Panc1 (cell line): ENCODE data around the gene GRIK4.

Experiments used
- CTCF ChIP-seq: fragments of 450-650 bp; IDR thresholded peaks from 2 replicates; pipeline ENCODE4 v1.5.1; 2017; ENCODE audit warnings: mild to moderate bottlenecking
- POLR2AphosphoS5 ChIP-seq: IDR thresholded peaks from 2 replicates; pipeline ENCODE4 v1.6.1; 2012; ENCODE audit warnings: mild to moderate bottlenecking, low read depth, low read length, moderate library complexity
- REST ChIP-seq, 2 experiments: IDR thresholded peaks; 2 replicates each; pipeline ENCODE4 v1.6.1; 2011 to 2012; ENCODE audit warnings: low read depth in 2 of 2, control low read depth in 1 of 2, low read length in 1 of 2, mild to moderate bottlenecking in 1 of 2, moderate library complexity in 1 of 2; ENCODE audit not compliant: insufficient read depth in 1 of 2
- SIN3A ChIP-seq: IDR thresholded peaks from 2 replicates; pipeline ENCODE4 v1.6.1; 2012; ENCODE audit warnings: low read depth, mild to moderate bottlenecking, low read length, moderate library complexity, borderline replicate concordance; ENCODE audit not compliant: insufficient read depth
- TCF7L2 ChIP-seq: IDR thresholded peaks from 2 replicates; pipeline ENCODE4 v1.6.1; 2011; ENCODE audit warnings: mild to moderate bottlenecking, low read depth, low read length, inconsistent platforms

- TF ChIP-seq CTCF (no peak), REST (IDR thresholded peaks at IDR 0.05; ENCODE audit: insufficient read depth in 1 of 2, low read depth in 2 of 2, low read length in 1 of 2) (no peak), TCF7L2 (no peak), POLR2AphosphoS5 (no peak), SIN3A (no peak)
These were observed 201.7 kb downstream of the GRIK4 start for GRCh38 chr11:120713296-120713695.
